ENCODE measurements around the gene MOV10. TPM values are rescaled to one million over a fixed set of nuclear protein-coding genes. Genes with fewer than 3 reads are reported as not detected.

MOV10 gene
- total RNA-seq, 6 donors from 2014 or later = 26.5 to 161 (median 56.0) TPM

DNA sequence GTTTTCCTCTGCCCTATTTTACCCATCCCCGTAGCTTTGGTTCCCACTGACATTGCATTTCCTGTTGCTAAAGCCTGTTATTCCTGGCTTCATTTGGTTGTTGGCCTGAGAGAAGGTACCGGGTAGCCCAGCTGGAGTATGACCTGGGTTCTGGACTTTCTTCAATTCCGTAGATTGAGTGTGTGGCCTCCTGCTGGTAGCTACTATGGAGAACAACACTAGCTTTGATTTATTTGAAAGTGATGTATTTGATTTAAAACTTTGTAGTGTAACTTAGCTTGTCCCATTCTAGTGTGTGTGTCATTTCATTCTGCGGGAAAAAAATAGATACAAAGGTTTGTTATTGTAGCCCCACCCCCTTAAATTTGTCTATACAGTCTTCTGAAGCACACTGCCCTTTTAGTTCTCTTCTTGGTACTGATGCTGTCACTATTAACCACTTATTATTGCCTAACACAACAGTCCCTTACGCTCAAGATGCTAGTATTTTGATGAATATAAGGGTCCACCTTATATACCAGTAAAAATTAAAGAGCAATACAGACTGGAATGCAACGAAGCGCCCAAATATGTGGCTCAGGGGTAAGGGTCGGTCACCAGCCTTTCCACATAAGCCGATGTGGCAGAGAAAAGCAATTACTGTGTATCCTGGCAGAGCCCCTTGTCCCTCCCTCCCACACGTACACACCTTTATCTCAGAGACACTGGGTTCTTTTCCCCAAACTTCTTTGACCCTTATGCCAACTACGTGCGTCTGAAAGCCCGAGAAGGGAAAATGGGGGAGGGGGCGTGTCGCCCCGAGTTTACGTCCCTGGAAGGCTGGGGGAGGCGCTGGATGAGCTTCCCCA lies 643 bp upstream of the MOV10 start:
- H3K36me3 ChIP-seq = peaks cover 7 to 39% (median 21%) of the 10 kb centered on the region in 4 donors
- H3K27ac ChIP-seq = peak overlapping the region; percentile 88 to 97 (median 94)
- TF ChIP-seq POLR2A (IDR thresholded peaks at IDR 0.05) (no peak), EP300 (IDR thresholded peaks at IDR 0.05) (no peak), POLR2AphosphoS5 (IDR thresholded peaks at IDR 0.05) (peak in 1 of 2 donors; percentile 17), CTCF (IDR thresholded peaks at IDR 0.05) (peak; percentile 25 to 52 (median 36))
- peak; percentile 49 to 65 for ATAC-seq (ENCODE audit: low FRiP score in 2 of 2)
- DNase-seq = no peak
- no peaks in the 10 kb centered on the region for H3K9me3 ChIP-seq
- H3K27me3 ChIP-seq = no peaks in the 10 kb centered on the region
- WGBS, 2 donors = 5 to 9% methylated on average over 16 to 17 of the region's 18 CpGs
- peaks cover 17 to 28% (median 22%) of the 10 kb centered on the region in 4 donors for H3K4me1 ChIP-seq
- peak overlapping the region; percentile 74 to 95 (median 88) for H3K4me3 ChIP-seq

- Histone ChIP-seq H3K27ac (peak overlapping the region; percentile 88 to 97 (median 94)), H3K9me3 (no peaks in the 10 kb centered on the region), H3K36me3 (peaks cover 0 to 26% (median 10%) of the 10 kb centered on the region in 4 donors), H3K4me3 (peak overlapping the region; percentile 74 to 95 (median 88)), H3K4me1 (peaks cover 17 to 28% (median 22%) of the 10 kb centered on the region in 4 donors), H3K27me3 (no peaks in the 10 kb centered on the region)
- 0% methylated on average over 5 to 30 of the region's 68 CpGs for WGBS, 2 donors
- TF ChIP-seq POLR2AphosphoS5 (IDR thresholded peaks at IDR 0.05) (no peak), POLR2A (IDR thresholded peaks at IDR 0.05) (peak in 1 of 4 donors; percentile 47), CTCF (IDR thresholded peaks at IDR 0.05) (peak in 3 of 6 experiments; percentile 17 to 35 (median 26)), EP300 (IDR thresholded peaks at IDR 0.05) (no peak)
- ATAC-seq (ENCODE audit: low FRiP score in 2 of 2) = peak; percentile 72 to 82
- DNase-seq = peak in 1 of 2 donors; percentile 93
Measured at GRCh38 chr1:112674986-112675727, 698 bp downstream of the MOV10 start.

GRCh38 chr1:112675728-112676381 lies 1.4 kb downstream of the MOV10 start:
- H3K36me3 ChIP-seq = peaks cover 0 to 19% (median 7%) of the 10 kb centered on the region in 4 donors
- TF ChIP-seq POLR2AphosphoS5 (IDR thresholded peaks at IDR 0.05) (no peak), CTCF (IDR thresholded peaks at IDR 0.05) (no peak), POLR2A (IDR thresholded peaks at IDR 0.05) (no peak), EP300 (IDR thresholded peaks at IDR 0.05) (no peak)
- peak overlapping the region; percentile 88 to 97 (median 94) for H3K27ac ChIP-seq
- H3K4me1 ChIP-seq = peaks cover 17 to 28% (median 22%) of the 10 kb centered on the region in 4 donors
- WGBS, 2 donors = 42 to 44% methylated on average over 7 of the region's 7 CpGs
- peak overlapping the region in 3 of 4 donors; percentile 74 to 95 (median 88) for H3K4me3 ChIP-seq
- no peaks in the 10 kb centered on the region for H3K9me3 ChIP-seq
- ATAC-seq (ENCODE audit: low FRiP score in 2 of 2) (no peak), DNase-seq (no peak)
- no peaks in the 10 kb centered on the region for H3K27me3 ChIP-seq

GRCh38 chr1:112676543-112676942 lies 2.1 kb downstream of the MOV10 start:
- Histone ChIP-seq H3K27ac (no peak overlapping the region), H3K36me3 (peaks cover 0 to 12% (median 4%) of the 10 kb centered on the region in 4 donors), H3K27me3 (no peaks in the 10 kb centered on the region), H3K9me3 (no peaks in the 10 kb centered on the region), H3K4me1 (peaks cover 17 to 28% (median 22%) of the 10 kb centered on the region in 4 donors), H3K4me3 (no peak overlapping the region)
- 90 to 92% methylated on average over 3 of the region's 3 CpGs for WGBS, 2 donors
- TF ChIP-seq CTCF (IDR thresholded peaks at IDR 0.05) (no peak), POLR2A (IDR thresholded peaks at IDR 0.05) (no peak), POLR2AphosphoS5 (IDR thresholded peaks at IDR 0.05) (no peak), EP300 (IDR thresholded peaks at IDR 0.05) (no peak)
- DNase-seq (no peak), ATAC-seq (ENCODE audit: low FRiP score in 2 of 2) (no peak)
